ENCODE results near the gene KRT31.
A peak's percentile ranks its signal among the peaks of the same experiment; 100 is the strongest.
"Not testable (repeated sequence)": the region's sequence is repeated elsewhere in the genome, so short reads cannot be mapped to it uniquely, and the experiment has no call there.

The KRT31 gene

GRCh38 chr17:41417127-41417526 is 19.7 kb upstream of the KRT31 start:
- DNase-seq: no peak

DNA sequence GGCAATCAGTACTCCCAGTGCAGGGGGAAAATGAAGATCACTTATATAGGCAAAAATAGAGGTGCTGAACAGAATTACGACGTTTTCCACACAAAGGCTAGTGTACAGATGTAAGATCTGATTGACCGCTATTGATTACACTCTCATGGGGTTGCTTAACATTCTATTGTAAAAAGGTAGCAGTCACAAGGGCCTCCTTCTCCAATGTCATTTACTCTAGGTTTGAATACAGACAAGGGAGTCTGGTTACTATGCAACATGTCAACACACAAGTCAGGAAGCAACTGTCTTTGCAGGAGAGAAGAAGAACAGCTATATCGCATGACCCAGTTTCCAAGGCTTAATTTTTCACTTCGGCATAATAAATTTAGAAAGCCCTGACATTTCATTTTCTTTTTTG is 19.1 kb upstream of the KRT31 start:
- no peak for DNase-seq

- DNase-seq: no peak
These were observed 18.5 kb upstream of the KRT31 start for GRCh38 chr17:41415833-41416335.

- DNase-seq: no peak
These were observed 18.0 kb upstream of the KRT31 start for GRCh38 chr17:41415411-41415810.

DNA sequence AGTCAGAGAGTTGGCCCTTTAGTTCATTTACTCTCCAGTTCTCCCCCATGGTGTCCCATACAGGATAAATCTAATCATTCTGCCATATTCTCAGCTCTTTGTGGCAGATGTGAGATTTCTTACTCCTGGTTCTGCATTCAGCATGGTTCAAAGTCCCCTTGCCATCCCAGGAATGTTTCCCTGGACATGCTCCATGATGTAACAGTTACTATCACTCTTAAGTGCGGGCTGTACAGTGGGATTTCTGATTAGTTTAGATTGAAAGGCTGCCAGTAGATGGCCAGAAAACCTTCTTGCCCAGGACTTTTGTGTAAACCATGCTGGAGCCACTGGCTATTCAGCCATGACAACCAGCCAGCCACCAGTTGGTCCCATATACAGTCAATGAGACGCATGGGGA is 16.6 kb upstream of the KRT31 start:
- no peak for DNase-seq

GRCh38 chr17:41413353-41413957 is 16.0 kb upstream of the KRT31 start:
- DNase-seq: no peak

DNA sequence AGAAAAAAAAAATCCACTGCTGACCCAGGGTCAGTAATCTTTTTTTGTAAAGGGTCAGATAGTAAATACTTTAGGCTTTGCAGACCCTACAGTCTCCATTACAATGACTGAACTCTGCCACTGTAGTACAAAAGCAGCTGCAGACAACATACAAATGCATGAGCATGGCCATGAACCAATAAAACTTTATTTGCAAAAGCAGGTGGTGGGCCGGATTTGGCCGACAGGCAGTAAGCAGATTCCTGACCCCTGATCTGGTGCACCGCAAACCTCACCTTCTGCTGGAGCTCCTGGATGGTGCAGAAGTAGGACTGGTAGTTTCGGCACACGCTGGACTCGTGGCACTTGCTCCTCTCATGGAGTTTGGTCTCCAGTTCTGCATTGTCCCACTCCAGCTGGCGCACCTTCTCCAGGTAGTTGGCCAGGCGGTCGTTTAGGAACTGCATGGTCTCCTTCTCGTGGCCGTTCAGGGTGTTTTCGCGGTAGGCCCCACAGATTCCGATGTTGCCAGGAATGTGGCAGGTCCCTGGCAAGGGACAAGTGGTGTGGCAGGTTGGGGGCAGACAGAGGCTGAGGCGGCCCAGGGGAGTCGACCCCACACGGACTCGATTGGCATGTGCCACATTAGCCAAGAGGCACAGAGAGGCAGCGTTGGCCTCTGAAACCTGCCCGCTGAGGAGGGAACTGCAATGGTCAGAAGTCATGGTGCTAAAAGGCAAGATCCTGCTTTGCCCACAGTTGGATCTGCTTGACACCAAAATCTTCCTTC is 13.8 kb upstream of the KRT31 start:
- DNase-seq: no peak

- no peak for DNase-seq
These were observed 9.8 kb upstream of the KRT31 start for GRCh38 chr17:41407226-41407625.

GRCh38 chr17:41406205-41406604 is 8.8 kb upstream of the KRT31 start:
- DNase-seq: no peak

- DNase-seq: peak; percentile 79
These were observed 6.7 kb upstream of the KRT31 start for GRCh38 chr17:41404024-41404671.

DNA sequence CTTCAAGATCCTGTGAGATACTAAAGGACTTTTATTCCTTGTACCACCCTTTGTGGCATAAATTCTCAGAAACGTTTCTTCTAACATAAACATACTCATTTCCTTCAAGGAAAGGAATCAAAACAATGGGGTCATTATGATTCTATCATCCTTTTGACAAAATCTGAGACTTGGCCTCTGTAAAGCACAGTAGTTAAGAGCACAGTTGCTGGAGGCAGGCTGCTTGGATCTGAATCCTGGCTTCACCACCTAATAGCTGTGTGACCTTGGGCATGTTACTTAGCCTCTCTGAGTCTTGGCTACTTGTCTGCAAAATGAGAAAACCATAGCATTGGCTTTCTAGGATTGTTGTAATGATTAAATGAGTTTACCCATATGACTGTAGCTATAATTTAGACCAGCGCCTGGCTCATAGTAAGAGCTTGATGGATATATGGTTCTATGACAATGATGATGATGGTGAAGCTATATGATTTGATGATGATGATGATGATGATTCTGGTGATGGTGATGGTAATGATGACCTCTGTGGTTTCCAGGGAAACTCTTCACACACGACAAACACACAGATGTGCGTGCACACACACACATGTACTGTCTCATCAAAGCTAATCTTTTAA is 6.1 kb upstream of the KRT31 start:
- no peak for DNase-seq

DNA sequence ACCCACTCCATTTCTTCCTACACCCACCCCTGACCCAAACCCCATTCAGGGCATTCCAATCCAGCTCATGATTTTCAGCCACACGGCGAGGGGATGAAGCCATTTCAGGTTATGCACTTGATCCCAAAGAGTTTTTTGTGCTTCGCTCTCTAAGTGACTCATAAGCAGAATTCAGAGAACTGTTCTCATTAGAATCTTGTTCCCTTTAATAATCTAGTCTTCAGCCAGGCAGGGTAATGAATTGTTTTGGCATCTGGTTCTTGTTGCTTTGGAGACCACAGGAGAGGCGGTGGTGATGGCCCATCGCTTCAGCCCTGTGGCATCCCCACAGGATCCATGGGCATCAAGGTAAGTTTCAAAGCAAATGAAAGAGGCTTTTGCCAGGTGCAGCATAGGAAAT is 4.8 kb upstream of the KRT31 start:
- no peak for DNase-seq

- DNase-seq: no peak
These were observed 1.1 kb downstream of the KRT31 start for GRCh38 chr17:41396340-41396739.

- DNase-seq: no peak
These were observed 1.8 kb downstream of the KRT31 start for GRCh38 chr17:41395611-41396010.

- not testable (repeated sequence) for DNase-seq
These were observed 2.4 kb downstream of the KRT31 start for GRCh38 chr17:41395044-41395443.

DNA sequence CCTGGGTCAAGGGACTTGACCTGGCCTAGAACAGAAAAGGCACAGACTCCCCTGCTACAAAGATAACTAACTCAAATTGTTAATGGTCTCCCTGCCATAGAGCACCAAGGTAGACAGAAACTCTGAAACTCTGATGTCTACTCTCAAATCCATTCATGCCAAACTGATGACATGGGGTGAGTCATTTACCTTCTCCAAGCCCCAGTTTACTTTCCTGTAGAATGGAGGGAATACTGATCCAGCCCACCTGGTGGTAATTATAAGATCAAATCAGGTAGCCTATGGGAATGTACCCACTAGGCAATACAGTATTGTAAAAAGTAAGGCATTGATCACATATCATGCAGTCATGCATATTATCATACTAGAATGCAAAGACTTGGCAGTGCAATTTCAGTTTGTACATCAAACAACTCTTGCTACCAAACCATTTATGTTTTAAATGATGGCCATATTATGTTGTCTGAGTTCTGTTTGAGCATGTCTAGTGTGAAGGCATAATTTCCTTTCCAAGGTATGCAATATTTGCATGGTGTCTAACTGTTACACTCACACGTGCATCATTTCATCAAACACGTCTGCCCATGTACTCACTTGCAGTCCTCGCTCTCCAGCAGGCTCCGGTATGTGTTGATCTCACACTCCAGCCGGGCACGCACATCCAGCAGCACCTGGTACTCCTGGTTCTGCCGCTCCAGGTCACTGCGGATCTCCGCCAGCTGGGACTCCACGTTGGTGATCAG is 3.0 kb downstream of the KRT31 start:
- DNase-seq: no peak

GRCh38 chr17:41393826-41394225 is 3.6 kb downstream of the KRT31 start:
- no peak for DNase-seq

GRCh38 chr17:41393294-41393693 is 4.1 kb downstream of the KRT31 start:
- DNase-seq: no peak

- DNase-seq: no peak
These were observed 5.1 kb downstream of the KRT31 start for GRCh38 chr17:41392278-41392677.

GRCh38 chr17:41391535-41391934 is 5.9 kb downstream of the KRT31 start:
- no peak for DNase-seq

GRCh38 chr17:41390411-41390938 is 6.9 kb downstream of the KRT31 start:
- DNase-seq: no peak

DNA sequence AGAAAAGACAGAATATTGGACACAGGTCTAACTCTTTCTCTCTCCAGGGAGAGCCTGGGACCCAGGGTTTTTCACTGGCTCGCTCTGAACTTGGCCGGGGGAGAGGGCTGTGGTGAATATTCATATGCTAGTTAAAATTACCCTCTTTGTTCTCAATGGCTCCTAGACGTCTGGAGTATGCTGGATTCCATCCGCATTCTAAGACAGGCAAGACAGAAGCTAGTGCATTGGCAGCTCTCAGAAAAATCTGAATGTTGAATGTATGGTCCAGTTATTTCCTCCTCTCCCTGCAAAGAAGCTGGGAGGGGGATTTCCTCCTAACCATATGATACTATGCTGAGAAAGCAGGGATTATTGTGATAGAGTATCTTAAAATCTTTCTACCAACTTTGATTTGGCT is 9.7 kb downstream of the KRT31 start:
- DNase-seq: no peak

DNA sequence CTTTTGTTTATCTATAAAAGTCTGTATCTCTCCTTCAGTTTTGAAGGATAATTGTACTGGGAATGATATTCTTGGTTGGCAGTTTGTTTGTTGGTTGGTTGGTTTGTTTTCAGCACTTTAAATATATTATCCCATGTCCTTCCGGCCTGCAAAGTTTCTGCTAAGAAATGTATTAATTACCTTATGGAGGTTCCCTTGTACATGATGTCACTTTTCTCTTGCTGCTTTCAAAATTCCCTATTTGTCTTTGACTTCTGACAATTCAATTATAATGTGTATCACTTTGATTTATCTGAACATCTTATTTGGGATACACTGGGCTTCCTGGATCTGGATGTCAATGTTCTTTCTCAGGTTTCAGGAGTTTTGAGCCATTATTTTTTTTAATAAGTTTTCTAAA is 11.2 kb downstream of the KRT31 start:
- DNase-seq: no peak

Data from stimulated activated CD4-positive, alpha-beta T cell treated with anti-CD3 and anti-CD28 coated beads, Interleukin-1b, Interleukin-23, amount 100 ng/mL, for 48 hours (primary cell).